H1 (cell line): ENCODE measurements around the gene RASA1. TPM values are rescaled to one million over a fixed set of nuclear protein-coding genes. Genes with fewer than 3 reads are reported as not detected.

Source experiments
- CTCF ChIA-PET: fragments of 300-600 bp; sonication (Branson Sonifier 250); formaldehyde crosslinking; loops from one replicate; lab custom pipeline; 2021; ENCODE audit not compliant: partially characterized antibody; lab: Charles Lee
- POLR2A ChIA-PET: fragments of 300-600 bp; sonication (Branson Sonifier 250); formaldehyde crosslinking; loops from one replicate; lab custom pipeline; 2021; ENCODE audit warnings: inconsistent platforms; ENCODE audit not compliant: partially characterized antibody; lab: Charles Lee
- DNase-seq, 2 experiments: peaks; one replicate each; pipeline versions ENCODE4 v3.0.0 to v3.0.0-alpha.2; 2010 to 2022; ENCODE audit warnings: low spot score in 2 of 2, low read depth in 1 of 2, mixed read lengths in 1 of 2
- FAIRE-seq: peaks from 2 replicates; lab custom pipeline; 2011; peaks lifted over from hg19 to GRCh38; lab: Jason Lieb, UNC
- H2AFZ ChIP-seq: 2 replicates; pipeline ENCODE4 v1.8.1; 2012; ENCODE audit warnings: low read length, inconsistent platforms
- H2AK5ac ChIP-seq: 2 replicates; pipeline ENCODE4 v1.6.1; 2013; ENCODE audit warnings: low read depth, low read length
- H2BK120ac ChIP-seq: replicated peaks from 2 replicates; pipeline ENCODE3; 2013; ENCODE audit warnings: low read depth, low read length, inconsistent platforms
- H2BK12ac ChIP-seq: 2 replicates; pipeline ENCODE4 v1.6.1; 2013; ENCODE audit warnings: low read depth, low read length
- H2BK15ac ChIP-seq: 2 replicates; pipeline ENCODE4 v1.6.1; 2013; ENCODE audit warnings: low read length
- H2BK20ac ChIP-seq: 2 replicates; pipeline ENCODE4 v1.6.1; 2013; ENCODE audit warnings: low read length
- H2BK5ac ChIP-seq: 2 replicates; pipeline ENCODE4 v1.6.1; 2013; ENCODE audit warnings: low read depth, low read length
- H3K14ac ChIP-seq: 2 replicates; pipeline ENCODE4 v1.6.1; 2013; ENCODE audit warnings: inconsistent platforms; ENCODE audit not compliant: insufficient read length
- H3K18ac ChIP-seq: 2 replicates; pipeline ENCODE4 v1.6.1; 2013; ENCODE audit warnings: low read length; ENCODE audit errors: extremely low read depth
- H3K23ac ChIP-seq: 2 replicates; pipeline ENCODE4 v1.6.1; 2013; ENCODE audit warnings: inconsistent platforms; ENCODE audit not compliant: insufficient read length
- H3K23me2 ChIP-seq: 2 replicates; pipeline ENCODE4 v1.6.1; 2013; ENCODE audit warnings: low read depth, low read length
- H3K27ac ChIP-seq: 2 replicates; pipeline ENCODE4 v1.6.1; 2011; ENCODE audit warnings: low read depth, low read length, inconsistent platforms
- H3K27me3 ChIP-seq, 4 experiments: replicated peaks in 1 of 4; 1 replicate in 1 of 4; 2 replicates in 3 of 4; pipeline versions ENCODE4 v1.6.1 to v1.8.1; 2011 to 2013; ENCODE audit warnings: low read length in 3 of 4, mild to moderate bottlenecking in 3 of 4, inconsistent platforms in 2 of 4, mixed read lengths in 2 of 4, moderate library complexity in 1 of 4; ENCODE audit not compliant: control insufficient read depth in 3 of 4, insufficient read depth in 3 of 4; ENCODE audit errors: extremely low read depth in 1 of 4
- H3K36me3 ChIP-seq, 4 experiments: 2 replicates each; pipeline versions ENCODE4 v1.6.1 to v1.8.1; 2011 to 2013; ENCODE audit warnings: mild to moderate bottlenecking in 4 of 4, low read length in 3 of 4, moderate library complexity in 2 of 4, control low read depth in 1 of 4, inconsistent platforms in 1 of 4; ENCODE audit not compliant: insufficient read depth in 4 of 4, control insufficient read depth in 2 of 4
- H3K4ac ChIP-seq: replicated peaks from 2 replicates; pipeline ENCODE3; 2013; ENCODE audit warnings: low read length, low read depth, mixed read lengths, inconsistent platforms; ENCODE audit not compliant: insufficient read length
- H3K4me1 ChIP-seq, 4 experiments: replicated peaks in 1 of 4; 1 replicate in 1 of 4; 2 replicates in 3 of 4; pipeline versions ENCODE4 v1.6.1 to v1.8.1; 2011 to 2013; ENCODE audit warnings: low read length in 3 of 4, inconsistent platforms in 2 of 4, mixed read lengths in 1 of 4; ENCODE audit not compliant: insufficient read depth in 4 of 4, control insufficient read depth in 3 of 4
- H3K4me2 ChIP-seq, 2 experiments: 2 replicates each; pipeline versions ENCODE4 v1.6.1 to v1.8.1; 2011 to 2013; ENCODE audit warnings: low read depth in 2 of 2, low read length in 2 of 2, control low read depth in 1 of 2, inconsistent platforms in 1 of 2, mild to moderate bottlenecking in 1 of 2; ENCODE audit not compliant: insufficient read depth in 1 of 2
- H3K4me3 ChIP-seq, 4 experiments: fragments of 200-600, 300-600 bp in 1 of 4; sonication (generic), shearing (Covaris generic), sonication (Bioruptor Twin) in 1 of 4; 2 replicates each; pipeline versions ENCODE4 v1.5.1 to v1.8.1; 2011 to 2016; ENCODE audit warnings: low read length in 4 of 4, low read depth in 3 of 4, control low read depth in 2 of 4, inconsistent platforms in 2 of 4, mild to moderate bottlenecking in 2 of 4, mixed read lengths in 1 of 4, moderate library complexity in 1 of 4; ENCODE audit not compliant: insufficient read depth in 2 of 4; ENCODE audit errors: extremely low read depth in 1 of 4
- H3K56ac ChIP-seq: replicated peaks from 2 replicates; pipeline ENCODE3; 2013; ENCODE audit warnings: low read depth, mild to moderate bottlenecking, mixed read lengths, low read length, inconsistent platforms; ENCODE audit not compliant: insufficient read length
- H3K79me1 ChIP-seq: 2 replicates; pipeline ENCODE4 v1.6.1; 2013; ENCODE audit warnings: low read depth, low read length, control low read depth
- H3K79me2 ChIP-seq, 2 experiments: 2 replicates each; pipeline versions ENCODE4 v1.6.1 to v1.8.1; 2012 to 2013; ENCODE audit warnings: low read length in 2 of 2, mild to moderate bottlenecking in 2 of 2, inconsistent platforms in 1 of 2; ENCODE audit not compliant: insufficient read depth in 2 of 2, control insufficient read depth in 1 of 2
- H3K9ac ChIP-seq, 4 experiments: replicated peaks in 1 of 4; 1 replicate in 1 of 4; 2 replicates in 3 of 4; pipeline versions ENCODE4 v1.6.1 to v1.8.1; 2011 to 2013; ENCODE audit warnings: low read depth in 3 of 4, low read length in 3 of 4, control low read depth in 2 of 4, mild to moderate bottlenecking in 2 of 4, moderate library complexity in 2 of 4, inconsistent platforms in 1 of 4; ENCODE audit errors: extremely low read depth in 1 of 4
- H3K9me3 ChIP-seq, 2 experiments: 2 replicates each; pipeline versions ENCODE4 v1.6.1 to v1.8.1; 2012 to 2013; ENCODE audit warnings: mild to moderate bottlenecking in 2 of 2, moderate library complexity in 2 of 2, control low read depth in 1 of 2, inconsistent platforms in 1 of 2, low read depth in 1 of 2, low read length in 1 of 2, mixed read lengths in 1 of 2; ENCODE audit not compliant: insufficient read depth in 2 of 2
- H4K20me1 ChIP-seq, 2 experiments: replicated peaks in 1 of 2; 2 replicates each; pipeline versions ENCODE3 to v1.8.1; 2011 to 2013; ENCODE audit warnings: inconsistent platforms in 2 of 2, low read length in 2 of 2, mild to moderate bottlenecking in 1 of 2; ENCODE audit not compliant: insufficient read depth in 2 of 2, control insufficient read depth in 1 of 2
- H4K5ac ChIP-seq: 2 replicates; pipeline ENCODE4 v1.6.1; 2013; ENCODE audit warnings: low read length, low read depth, mixed read lengths, inconsistent platforms; ENCODE audit not compliant: insufficient read length
- H4K8ac ChIP-seq: 2 replicates; pipeline ENCODE4 v1.8.0; 2013; ENCODE audit warnings: mild to moderate bottlenecking, moderate library complexity, low read length, inconsistent platforms; ENCODE audit not compliant: insufficient read depth; ENCODE audit errors: extremely low read depth
- H4K91ac ChIP-seq: replicated peaks from 2 replicates; pipeline ENCODE3; 2013; ENCODE audit warnings: low read length, mixed read lengths, inconsistent platforms; ENCODE audit not compliant: insufficient read length
- ASH2L ChIP-seq: fragments of 200-600, 300-600 bp; sonication (generic); IDR thresholded peaks from one replicate; pipeline ENCODE4 v1.7.1; 2017; ENCODE audit warnings: low read length
- CBX8 ChIP-seq: fragments of 300-800, 300-1000 bp; sonication (generic); IDR thresholded peaks from 2 replicates; pipeline ENCODE4 v1.7.1; 2016; ENCODE audit warnings: low read depth, low read length, borderline replicate concordance
- GABPA ChIP-seq: IDR thresholded peaks from 2 replicates; pipeline ENCODE4 v1.6.1; 2011; ENCODE audit warnings: mild to moderate bottlenecking, low read length, moderate library complexity, borderline replicate concordance; ENCODE audit not compliant: insufficient read depth
- GTF2F1 ChIP-seq: IDR thresholded peaks from 2 replicates; pipeline ENCODE4 v1.6.1; 2012; ENCODE audit warnings: low read depth, low read length, improper control_type of control experiment, borderline replicate concordance
- NRF1 ChIP-seq: IDR thresholded peaks from 2 replicates; pipeline ENCODE4 v1.6.1; 2011; ENCODE audit warnings: mild to moderate bottlenecking, low read depth, low read length, improper control_type of control experiment
- PHF8 ChIP-seq: fragments of 200-600 bp; sonication (generic); conservative IDR thresholded peaks from 2 replicates; pipeline ENCODE4 v1.7.1; 2012; ENCODE audit warnings: low read depth, mild to moderate bottlenecking, inconsistent platforms, low read length, moderate library complexity
- POLR2A ChIP-seq, 2 experiments: IDR thresholded peaks; 1 replicate in 1 of 2; 2 replicates in 1 of 2; pipeline ENCODE4 v1.6.1; 2011; ENCODE audit warnings: low read depth in 2 of 2, low read length in 2 of 2, mild to moderate bottlenecking in 2 of 2; ENCODE audit errors: control extremely low read depth in 1 of 2
- RAD21 ChIP-seq, 2 experiments: IDR thresholded peaks in 1 of 2; conservative IDR thresholded peaks in 1 of 2; 2 replicates each; pipeline ENCODE4 v1.6.1; 2011; ENCODE audit warnings: low read depth in 2 of 2, low read length in 2 of 2, improper control_type of control experiment in 1 of 2, inconsistent platforms in 1 of 2, mild to moderate bottlenecking in 1 of 2, moderate library complexity in 1 of 2
- TAF7 ChIP-seq: optimal IDR thresholded peaks from 2 replicates; pipeline ENCODE3; 2011; ENCODE audit warnings: low read depth, mild to moderate bottlenecking, inconsistent platforms, low read length, moderate library complexity, borderline replicate concordance
- ZNF274 ChIP-seq: IDR thresholded peaks from 2 replicates; pipeline ENCODE4 v1.7.0; 2012; ENCODE audit warnings: low read length, borderline replicate concordance; ENCODE audit errors: extremely low read depth
- WGBS, 2 experiments: shearing (Covaris generic) in 1 of 2; methylation state at CpG; one replicate each; pipeline versions ENCODE4 v1.1.6 to v1.1.7; 2013 to 2015; ENCODE audit warnings: low lambda C conversion rate in 2 of 2, mixed read lengths in 2 of 2, inconsistent platforms in 1 of 2, low coverage in 1 of 2, missing lambda C conversion rate in 1 of 2; ENCODE audit not compliant: insufficient replicate concordance in 2 of 2, insufficient coverage in 1 of 2, insufficient read length in 1 of 2; ENCODE audit errors: extremely low coverage in 1 of 2, missing lambda C conversion rate in 1 of 2; 5-methylcytosine and 5-hydroxymethylcytosine counted together
- polyA plus RNA-seq, 7 experiments: library from polyadenylated mRNA; depleted of rRNA in 3 of 7; stranded (reverse) in 5 of 7; unstranded in 2 of 7; fragments of >200 nt in 5 of 7; fragments of 200-250 nt in 2 of 7; gene quantifications; 1 replicate in 5 of 7; 2 replicates in 1 of 7; 4 replicates in 1 of 7; pipeline versions ENCODE4 v1.2.1 to v1.2.3, GENCODE V29; 2011 to 2013; ENCODE audit warnings: missing spikeins in 2 of 7, mixed read lengths in 2 of 7
- total RNA-seq: library from RNA; stranded (reverse); fragmentation: NEBNext Ultra II Directional; extraction: Animal tissue kit (Norgen Biotek cat#: 25700); gene quantifications from 2 replicates; pipeline ENCODE4 v1.2.1, GENCODE V29; 2021
- TF ChIP-seq, protein P1 (sequence below): IDR thresholded peaks from 2 replicates; pipeline ENCODE4 v1.6.1; 2012; ENCODE audit warnings: low read length, inconsistent platforms
- TF ChIP-seq, protein P2 (sequence below): IDR thresholded peaks from 2 replicates; pipeline ENCODE4 v1.6.1; 2012; ENCODE audit warnings: inconsistent platforms

The RASA1 gene
- total and polyA plus RNA-seq, 2 of the 8 experiments (the other 6 are each of a cell fraction or from before 2014, with no cell fraction given), result 15.9 to 33.8 TPM

DNA sequence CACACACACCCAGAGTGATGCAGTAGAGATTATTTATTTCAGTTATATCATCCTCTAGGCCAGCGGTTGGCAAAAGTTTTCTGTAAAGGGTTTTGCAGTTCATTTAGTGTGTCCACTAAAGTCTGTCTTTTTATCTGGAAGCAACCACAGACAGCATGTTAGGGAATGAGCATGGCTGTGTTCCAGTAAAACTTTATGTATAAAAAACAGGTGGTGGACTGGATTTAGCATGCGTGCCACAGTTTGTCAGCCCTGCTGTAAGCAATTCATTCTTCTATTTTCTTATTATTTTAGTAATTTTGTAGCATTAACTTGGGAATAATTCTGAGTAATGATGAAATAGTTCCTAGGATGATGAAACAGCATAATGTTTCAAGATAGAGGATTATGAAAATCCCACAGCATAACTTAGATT, 93.4 kb downstream of the RASA1 start:
- Histone ChIP-seq H2BK5ac (no peak overlapping the region), H3K79me1 (no peaks in the 10 kb centered on the region), H3K36me3 (peaks cover 0 to 3% (median 0%) of the 10 kb centered on the region in 4 experiments; a peak in 1 of 8 replicates), H4K5ac (no peak overlapping the region), H2BK120ac (no peak overlapping the region), H3K79me2 (no peaks in the 10 kb centered on the region), H4K91ac (no peak overlapping the region), H3K4ac (no peak overlapping the region), H3K4me3 (no peak overlapping the region), H3K23me2 (no peaks in the 10 kb centered on the region), H3K27me3 (no peaks in the 10 kb centered on the region), H3K18ac (no peak overlapping the region), H3K4me1 (no peaks in the 10 kb centered on the region), H3K56ac (no peak overlapping the region), H3K27ac (no peak overlapping the region), H4K20me1 (no peaks in the 10 kb centered on the region), H4K8ac (no peak overlapping the region), H2BK12ac (no peak overlapping the region), H3K14ac (no peak overlapping the region), H2BK20ac (no peak overlapping the region), H3K23ac (no peak overlapping the region), H2AFZ (no peak overlapping the region), H3K9ac (no peak overlapping the region), H3K4me2 (no peak overlapping the region), H2AK5ac (no peak overlapping the region), H3K9me3 (no peaks in the 10 kb centered on the region), H2BK15ac (no peak overlapping the region)
- ChIA-PET POLR2A (no interaction called here), CTCF (no interaction called here)
- 89% methylated on average over 2 of the region's 2 CpGs; no CpG with 5 or more reads in 1 of the 2 experiments for WGBS, 2 experiments
- no peak for FAIRE-seq
- no peak for DNase-seq
- TF ChIP-seq RAD21 (IDR thresholded peaks at IDR 0.05 in 1 of 2, conservative IDR thresholded peaks at IDR 0.05 in 1 of 2; ENCODE audit: low read depth in 2 of 2, low read length in 2 of 2) (no peak), NRF1 (no peak), PHF8 (no peak), POLR2A (IDR thresholded peaks at IDR 0.05; ENCODE audit: control extremely low read depth in 1 of 2, low read depth in 2 of 2, low read length in 2 of 2) (no peak), ASH2L (no peak), GABPA (no peak), GTF2F1 (no peak), CBX8 (no peak), ZNF274 (no peak), TAF7 (no peak)
- TF ChIP-seq, protein P1, sequence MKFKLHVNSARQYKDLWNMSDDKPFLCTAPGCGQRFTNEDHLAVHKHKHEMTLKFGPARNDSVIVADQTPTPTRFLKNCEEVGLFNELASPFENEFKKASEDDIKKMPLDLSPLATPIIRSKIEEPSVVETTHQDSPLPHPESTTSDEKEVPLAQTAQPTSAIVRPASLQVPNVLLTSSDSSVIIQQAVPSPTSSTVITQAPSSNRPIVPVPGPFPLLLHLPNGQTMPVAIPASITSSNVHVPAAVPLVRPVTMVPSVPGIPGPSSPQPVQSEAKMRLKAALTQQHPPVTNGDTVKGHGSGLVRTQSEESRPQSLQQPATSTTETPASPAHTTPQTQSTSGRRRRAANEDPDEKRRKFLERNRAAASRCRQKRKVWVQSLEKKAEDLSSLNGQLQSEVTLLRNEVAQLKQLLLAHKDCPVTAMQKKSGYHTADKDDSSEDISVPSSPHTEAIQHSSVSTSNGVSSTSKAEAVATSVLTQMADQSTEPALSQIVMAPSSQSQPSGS, result no peak
- TF ChIP-seq, protein P2, sequence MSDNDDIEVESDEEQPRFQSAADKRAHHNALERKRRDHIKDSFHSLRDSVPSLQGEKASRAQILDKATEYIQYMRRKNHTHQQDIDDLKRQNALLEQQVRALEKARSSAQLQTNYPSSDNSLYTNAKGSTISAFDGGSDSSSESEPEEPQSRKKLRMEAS, result no peak
